H9 (cell line): ENCODE measurements around the gene HSPBP1. TPM values are rescaled to one million over a fixed set of nuclear protein-coding genes. Genes with fewer than 3 reads are reported as not detected.

Source experiments
- DNase-seq: peaks from one replicate; pipeline ENCODE4 v3.0.0-alpha.2; 2017
- H2AFZ ChIP-seq: one replicate; pipeline ENCODE4 v1.6.1; 2013; ENCODE audit warnings: mild to moderate bottlenecking, low read length, control low read depth, moderate library complexity
- H2AK5ac ChIP-seq: 2 replicates; pipeline ENCODE4 v1.6.1; 2013; ENCODE audit warnings: low read length, control low read depth, mixed read lengths; ENCODE audit not compliant: insufficient read length
- H2BK120ac ChIP-seq: one replicate; pipeline ENCODE4 v1.6.1; 2013; ENCODE audit warnings: low read depth, mild to moderate bottlenecking, low read length, control low read depth, inconsistent platforms; ENCODE audit not compliant: poor library complexity, severe bottlenecking
- H2BK12ac ChIP-seq: 2 replicates; pipeline ENCODE4 v1.6.1; 2013; ENCODE audit warnings: low read length, control low read depth, mixed read lengths, low read depth; ENCODE audit not compliant: insufficient read length
- H2BK15ac ChIP-seq: 2 replicates; pipeline ENCODE4 v1.6.1; 2013; ENCODE audit warnings: low read depth, low read length, control low read depth
- H2BK20ac ChIP-seq: one replicate; pipeline ENCODE4 v1.6.1; 2013; ENCODE audit warnings: low read depth, mild to moderate bottlenecking, low read length, control low read depth, inconsistent platforms; ENCODE audit not compliant: poor library complexity, severe bottlenecking
- H2BK5ac ChIP-seq: 2 replicates; pipeline ENCODE4 v1.6.1; 2013; ENCODE audit warnings: low read length, control low read depth, mixed read lengths; ENCODE audit not compliant: insufficient read length
- H3K14ac ChIP-seq: 2 replicates; pipeline ENCODE4 v1.6.1; 2013; ENCODE audit warnings: low read length, control low read depth; ENCODE audit not compliant: insufficient read depth
- H3K18ac ChIP-seq: 2 replicates; pipeline ENCODE4 v1.6.1; 2013; ENCODE audit warnings: low read depth, mild to moderate bottlenecking, mixed read lengths, low read length, control low read depth; ENCODE audit not compliant: insufficient read length
- H3K23ac ChIP-seq: 2 replicates; pipeline ENCODE4 v1.6.1; 2013; ENCODE audit warnings: low read length, control low read depth, mixed read lengths, low read depth; ENCODE audit not compliant: insufficient read length
- H3K23me2 ChIP-seq: 2 replicates; pipeline ENCODE4 v1.6.1; 2013; ENCODE audit warnings: low read depth, mild to moderate bottlenecking, mixed read lengths, low read length, control low read depth; ENCODE audit not compliant: insufficient read length, poor library complexity, severe bottlenecking
- H3K27ac ChIP-seq: 2 replicates; pipeline ENCODE4 v1.5.1; 2013; ENCODE audit warnings: low read length, control low read depth, mixed read lengths, low read depth; ENCODE audit not compliant: insufficient read length
- H3K27me3 ChIP-seq: 2 replicates; pipeline ENCODE4 v1.6.1; 2013; ENCODE audit warnings: low read length, control low read depth, inconsistent platforms; ENCODE audit not compliant: insufficient read depth
- H3K4ac ChIP-seq: 2 replicates; pipeline ENCODE4 v1.6.1; 2013; ENCODE audit warnings: low read depth, mild to moderate bottlenecking, control low read depth, inconsistent platforms, low read length, moderate library complexity
- H3K4me1 ChIP-seq: 2 replicates; pipeline ENCODE4 v1.6.1; 2013; ENCODE audit warnings: low read length, control low read depth, inconsistent platforms; ENCODE audit not compliant: insufficient read depth
- H3K4me2 ChIP-seq: 2 replicates; pipeline ENCODE4 v1.6.1; 2013; ENCODE audit warnings: low read length, control low read depth, mixed read lengths; ENCODE audit not compliant: insufficient read length, insufficient read depth
- H3K56ac ChIP-seq: 2 replicates; pipeline ENCODE4 v1.6.1; 2013; ENCODE audit warnings: low read depth, mild to moderate bottlenecking, mixed read lengths, low read length, control low read depth; ENCODE audit not compliant: insufficient read length
- H3K79me1 ChIP-seq: 2 replicates; pipeline ENCODE4 v1.6.1; 2013; ENCODE audit warnings: low read depth, mild to moderate bottlenecking, moderate library complexity, low read length, control low read depth, inconsistent platforms; ENCODE audit not compliant: insufficient read depth, poor library complexity, severe bottlenecking
- H3K79me2 ChIP-seq: 2 replicates; pipeline ENCODE4 v1.6.1; 2013; ENCODE audit warnings: low read length, control low read depth, inconsistent platforms; ENCODE audit not compliant: insufficient read depth
- H3K9ac ChIP-seq: 2 replicates; pipeline ENCODE4 v1.6.1; 2013; ENCODE audit warnings: low read length, control low read depth, mixed read lengths; ENCODE audit not compliant: insufficient read length; ENCODE audit errors: extremely low read depth
- H3K9me3 ChIP-seq: one replicate; pipeline ENCODE4 v1.6.1; 2013; ENCODE audit warnings: low read depth, low read length, inconsistent platforms; ENCODE audit not compliant: control insufficient read depth
- H3T11ph ChIP-seq: one replicate; pipeline ENCODE4 v1.6.1; 2013; ENCODE audit warnings: mild to moderate bottlenecking, low read length, control low read depth, inconsistent platforms
- H4K20me1 ChIP-seq: one replicate; pipeline ENCODE4 v1.6.1; 2013; ENCODE audit not compliant: control insufficient read depth, insufficient read length, insufficient read depth
- H4K5ac ChIP-seq: 2 replicates; pipeline ENCODE4 v1.6.1; 2013; ENCODE audit warnings: low read depth, mild to moderate bottlenecking, mixed read lengths, low read length, control low read depth; ENCODE audit not compliant: insufficient read length
- H4K8ac ChIP-seq: replicated peaks from 2 replicates; pipeline ENCODE4 v1.6.1; 2013; ENCODE audit warnings: low read length, control low read depth, mixed read lengths, low read depth; ENCODE audit not compliant: insufficient read length
- H4K91ac ChIP-seq: 2 replicates; pipeline ENCODE4 v1.6.1; 2013; ENCODE audit warnings: low read depth, mild to moderate bottlenecking, moderate library complexity, mixed read lengths, low read length, control low read depth; ENCODE audit not compliant: insufficient read length
- H3K27ac Mint-ChIP-seq, 3 experiments: 2 replicates in 2 of 3; 3 replicates in 1 of 3; pipeline ENCODE4 v1.8.0; 2020 to 2021; ENCODE audit warnings: mixed read lengths in 3 of 3, mild to moderate bottlenecking in 1 of 3, moderate library complexity in 1 of 3
- H3K27me3 Mint-ChIP-seq: 2 replicates; pipeline ENCODE4 v1.8.0; 2021; ENCODE audit warnings: low read depth, mild to moderate bottlenecking, moderate library complexity, mixed read lengths
- H3K36me3 Mint-ChIP-seq, 3 experiments: 2 replicates in 2 of 3; 3 replicates in 1 of 3; pipeline ENCODE4 v1.8.0; 2020 to 2021; ENCODE audit warnings: low read depth in 3 of 3, mixed read lengths in 3 of 3; ENCODE audit not compliant: insufficient read depth in 1 of 3
- H3K4me1 Mint-ChIP-seq, 2 experiments: 2 replicates each; pipeline ENCODE4 v1.8.0; 2020; ENCODE audit warnings: mixed read lengths in 2 of 2
- H3K4me3 Mint-ChIP-seq, 2 experiments: 2 replicates in 1 of 2; 3 replicates in 1 of 2; pipeline ENCODE4 v1.8.0; 2020 to 2021; ENCODE audit warnings: mild to moderate bottlenecking in 2 of 2, mixed read lengths in 2 of 2, moderate library complexity in 1 of 2
- H3K9me3 Mint-ChIP-seq, 2 experiments: 2 replicates in 1 of 2; 3 replicates in 1 of 2; pipeline ENCODE4 v1.8.0; 2020; ENCODE audit warnings: mild to moderate bottlenecking in 2 of 2, mixed read lengths in 2 of 2, moderate library complexity in 1 of 2
- WGBS: extraction: QIAGEN DNeasy Blood & Tissue Kit; methylation state at CpG from one replicate; pipeline ENCODE4 v1.1.7; 2013; ENCODE audit warnings: missing lambda C conversion rate, low lambda C conversion rate, mixed read lengths; ENCODE audit not compliant: insufficient read length; ENCODE audit errors: extremely low coverage; 5-methylcytosine and 5-hydroxymethylcytosine counted together
- total RNA-seq: library from RNA; stranded (reverse); gene quantifications from 2 replicates; pipeline ENCODE4 v1.2.1, GENCODE V29; 2021
- TF ChIP-seq, protein P1 (sequence below): fragments of 200-600 bp; sonication (generic); conservative IDR thresholded peaks from 3 replicates; pipeline ENCODE4 v1.8.0; 2021; ENCODE audit warnings: antibody characterized with exemption, mild to moderate bottlenecking

Gene HSPBP1
- total RNA-seq, 1 experiment from 2014 or later, result 47.4 TPM

DNA sequence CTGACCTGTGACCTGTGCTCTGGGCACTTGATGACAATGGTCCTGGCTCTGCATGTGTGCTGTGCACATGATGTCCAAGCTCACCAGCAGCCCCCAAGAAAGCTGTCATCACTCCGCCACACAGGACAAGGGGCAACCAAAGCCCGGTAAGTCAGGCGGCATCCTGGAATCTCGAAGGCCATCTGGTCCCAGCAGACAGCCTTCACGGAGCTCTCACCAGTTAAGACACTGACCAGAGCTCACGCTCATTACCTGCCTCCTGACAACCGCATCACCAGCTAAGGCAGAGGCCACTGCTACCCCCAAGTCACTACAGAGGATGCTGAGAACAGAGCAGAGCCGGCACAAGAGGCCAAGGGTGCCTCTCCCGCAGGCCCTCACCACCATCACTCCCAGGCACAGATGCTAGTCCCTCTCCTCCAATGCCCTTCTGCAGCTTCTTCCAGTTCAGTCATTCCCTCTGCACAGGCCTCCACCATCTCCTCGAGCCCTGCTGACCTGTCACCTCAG is 31.7 kb downstream of the HSPBP1 start:
- peak overlapping the region in 2 of 3 experiments; percentile 75 to 88; a peak in 4 of 7 replicates for H3K27ac Mint-ChIP-seq
- H3T11ph ChIP-seq, result no peak overlapping the region
- peaks cover 7 to 36% (median 32%) of the 10 kb centered on the region in 3 experiments; a peak in 6 of 7 replicates for H3K36me3 Mint-ChIP-seq

More for the DNA sequence above, 31.7 kb downstream of the HSPBP1 start:
- Mint-ChIP-seq H3K9me3 (no peaks in the 10 kb centered on the region), H3K27me3 (no peaks in the 10 kb centered on the region; the same call in 1 of the 2 replicates), H3K4me1 (peaks cover 0 to 5% of the 10 kb centered on the region in 2 experiments; a peak in 1 of 4 replicates), H3K4me3 (no peak overlapping the region; a peak in 1 of 5 replicates)
- Histone ChIP-seq H3K27me3 (no peaks in the 10 kb centered on the region), H2BK15ac (no peak overlapping the region), H3K18ac (no peak overlapping the region), H2BK120ac (no peak overlapping the region), H3K27ac (no peak overlapping the region), H4K91ac (no peak overlapping the region), H3K79me1 (no peaks in the 10 kb centered on the region), H4K5ac (no peak overlapping the region), H2AFZ (no peak overlapping the region), H3K4ac (no peak overlapping the region), H2AK5ac (no peak overlapping the region), H2BK12ac (no peak overlapping the region), H4K8ac (no peak overlapping the region), H3K4me2 (no peak overlapping the region), H3K23me2 (no peaks in the 10 kb centered on the region), H2BK20ac (no peak overlapping the region), H3K4me1 (no peaks in the 10 kb centered on the region), H3K9ac (no peak overlapping the region), H3K23ac (no peak overlapping the region), H3K56ac (no peak overlapping the region), H3K9me3 (no peaks in the 10 kb centered on the region), H3K14ac (no peak overlapping the region; the same call in 1 of the 2 replicates), H4K20me1 (no peaks in the 10 kb centered on the region), H2BK5ac (no peak overlapping the region), H3K79me2 (peaks cover 16% of the 10 kb centered on the region; the same call in 1 of the 2 replicates)
- WGBS, result no CpG with 5 or more reads among the region's 10 CpGs
- TF ChIP-seq, protein P1, sequence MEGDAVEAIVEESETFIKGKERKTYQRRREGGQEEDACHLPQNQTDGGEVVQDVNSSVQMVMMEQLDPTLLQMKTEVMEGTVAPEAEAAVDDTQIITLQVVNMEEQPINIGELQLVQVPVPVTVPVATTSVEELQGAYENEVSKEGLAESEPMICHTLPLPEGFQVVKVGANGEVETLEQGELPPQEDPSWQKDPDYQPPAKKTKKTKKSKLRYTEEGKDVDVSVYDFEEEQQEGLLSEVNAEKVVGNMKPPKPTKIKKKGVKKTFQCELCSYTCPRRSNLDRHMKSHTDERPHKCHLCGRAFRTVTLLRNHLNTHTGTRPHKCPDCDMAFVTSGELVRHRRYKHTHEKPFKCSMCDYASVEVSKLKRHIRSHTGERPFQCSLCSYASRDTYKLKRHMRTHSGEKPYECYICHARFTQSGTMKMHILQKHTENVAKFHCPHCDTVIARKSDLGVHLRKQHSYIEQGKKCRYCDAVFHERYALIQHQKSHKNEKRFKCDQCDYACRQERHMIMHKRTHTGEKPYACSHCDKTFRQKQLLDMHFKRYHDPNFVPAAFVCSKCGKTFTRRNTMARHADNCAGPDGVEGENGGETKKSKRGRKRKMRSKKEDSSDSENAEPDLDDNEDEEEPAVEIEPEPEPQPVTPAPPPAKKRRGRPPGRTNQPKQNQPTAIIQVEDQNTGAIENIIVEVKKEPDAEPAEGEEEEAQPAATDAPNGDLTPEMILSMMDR, result no peak
- DNase-seq, result no peak
